Tibial artery (tissue), 4 donors: ENCODE measurements around the gene C10orf90.

ENCODE experiments used
- DNase-seq, 2 donors: peaks; one replicate each; pipeline ENCODE4 v3.0.0-alpha.2; 2019
- H3K27ac ChIP-seq, 2 donors: fragments of 200-600 bp; sonication (generic) in 1 of 2; 1 replicate in 1 of 2; 2 replicates in 1 of 2; pipeline ENCODE4 v1.5.1; 2018 to 2019; ENCODE audit warnings: mild to moderate bottlenecking in 1 of 2
- H3K27me3 ChIP-seq, 2 donors: fragments of 200-600 bp; sonication (generic) in 1 of 2; one replicate each; pipeline versions ENCODE4 v1.5.1 to v1.6.0; 2016 to 2019
- H3K36me3 ChIP-seq, 3 donors: fragments of 200-600 bp; sonication (generic) in 2 of 3; one replicate each; pipeline ENCODE4 v1.5.1; 2016 to 2019; ENCODE audit warnings: mild to moderate bottlenecking in 2 of 3
- H3K4me1 ChIP-seq, 4 donors: fragments of 200-600 bp; sonication (generic) in 2 of 4; 1 replicate in 3 of 4; 2 replicates in 1 of 4; pipeline ENCODE4 v1.5.1; 2016 to 2019
- H3K4me3 ChIP-seq, 2 donors: fragments of 200-600 bp; sonication (generic) in 1 of 2; 1 replicate in 1 of 2; 2 replicates in 1 of 2; pipeline ENCODE4 v1.5.1; 2018 to 2019; ENCODE audit warnings: mild to moderate bottlenecking in 2 of 2
- H3K9me3 ChIP-seq, 3 donors: fragments of 200-600 bp; sonication (generic) in 1 of 3; one replicate each; pipeline ENCODE4 v1.5.1; 2016 to 2019
- intact Hi-C: fragments of 100-400 bp; cut with DNase I; formaldehyde crosslinking; loops from one replicate; pipeline ENCODE4 v1.15.0; 2023; ENCODE audit warnings: low total_unique reads
- TF ChIP-seq, protein P1 (sequence below), 2 experiments: fragments of 200-600 bp in 1 of 2; fragments of 450-650 bp in 1 of 2; IDR thresholded peaks; one replicate each; pipeline ENCODE4 v1.5.1; 2017 to 2019; ENCODE audit warnings: antibody characterized with exemption in 2 of 2, mild to moderate bottlenecking in 1 of 2, moderate library complexity in 1 of 2

C10orf90 gene

DNA sequence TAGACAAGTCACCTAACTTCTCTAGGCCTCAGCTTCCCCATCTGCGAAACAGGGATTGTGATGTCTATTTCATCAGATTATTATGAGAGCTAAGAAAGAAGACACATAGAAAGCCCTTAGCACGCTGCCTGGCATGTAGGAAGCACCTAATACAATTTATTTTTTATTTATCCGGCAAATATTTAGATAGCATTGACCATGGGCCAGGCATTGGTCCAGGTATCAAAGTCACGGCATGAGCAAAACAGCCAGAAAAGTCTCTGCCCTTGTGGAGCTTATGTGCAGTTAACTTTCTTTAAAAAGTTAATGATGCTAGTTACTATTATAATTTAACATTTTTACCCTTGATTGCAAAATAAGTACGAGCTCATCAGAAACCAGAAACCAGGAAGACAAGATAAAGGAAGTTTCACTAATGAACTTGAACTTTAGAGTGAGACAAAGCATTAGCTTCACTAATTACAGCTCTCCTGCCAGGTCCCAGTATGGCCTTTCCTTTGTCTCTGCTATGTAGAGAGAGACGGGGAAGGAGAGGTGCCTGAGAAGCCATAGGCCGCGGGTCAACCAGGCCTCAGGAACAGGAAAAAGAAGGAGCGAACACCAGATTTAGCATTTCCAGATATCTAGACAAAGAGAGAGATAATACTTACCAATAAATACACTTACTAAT is 142.7 kb downstream of the C10orf90 start:
- no peaks in the 10 kb centered on the region for H3K4me1 ChIP-seq
- peaks cover 0 to 16% of the 10 kb centered on the region in 2 donors for H3K27me3 ChIP-seq
- TF ChIP-seq, protein P1, sequence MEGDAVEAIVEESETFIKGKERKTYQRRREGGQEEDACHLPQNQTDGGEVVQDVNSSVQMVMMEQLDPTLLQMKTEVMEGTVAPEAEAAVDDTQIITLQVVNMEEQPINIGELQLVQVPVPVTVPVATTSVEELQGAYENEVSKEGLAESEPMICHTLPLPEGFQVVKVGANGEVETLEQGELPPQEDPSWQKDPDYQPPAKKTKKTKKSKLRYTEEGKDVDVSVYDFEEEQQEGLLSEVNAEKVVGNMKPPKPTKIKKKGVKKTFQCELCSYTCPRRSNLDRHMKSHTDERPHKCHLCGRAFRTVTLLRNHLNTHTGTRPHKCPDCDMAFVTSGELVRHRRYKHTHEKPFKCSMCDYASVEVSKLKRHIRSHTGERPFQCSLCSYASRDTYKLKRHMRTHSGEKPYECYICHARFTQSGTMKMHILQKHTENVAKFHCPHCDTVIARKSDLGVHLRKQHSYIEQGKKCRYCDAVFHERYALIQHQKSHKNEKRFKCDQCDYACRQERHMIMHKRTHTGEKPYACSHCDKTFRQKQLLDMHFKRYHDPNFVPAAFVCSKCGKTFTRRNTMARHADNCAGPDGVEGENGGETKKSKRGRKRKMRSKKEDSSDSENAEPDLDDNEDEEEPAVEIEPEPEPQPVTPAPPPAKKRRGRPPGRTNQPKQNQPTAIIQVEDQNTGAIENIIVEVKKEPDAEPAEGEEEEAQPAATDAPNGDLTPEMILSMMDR (IDR thresholded peaks at IDR 0.05): no peak
- H3K27ac ChIP-seq: no peak overlapping the region
- H3K9me3 ChIP-seq: no peaks in the 10 kb centered on the region
- no peak overlapping the region for H3K4me3 ChIP-seq
- intact Hi-C loops: no loop called here
- no peak for DNase-seq
- no peaks in the 10 kb centered on the region for H3K36me3 ChIP-seq

DNA sequence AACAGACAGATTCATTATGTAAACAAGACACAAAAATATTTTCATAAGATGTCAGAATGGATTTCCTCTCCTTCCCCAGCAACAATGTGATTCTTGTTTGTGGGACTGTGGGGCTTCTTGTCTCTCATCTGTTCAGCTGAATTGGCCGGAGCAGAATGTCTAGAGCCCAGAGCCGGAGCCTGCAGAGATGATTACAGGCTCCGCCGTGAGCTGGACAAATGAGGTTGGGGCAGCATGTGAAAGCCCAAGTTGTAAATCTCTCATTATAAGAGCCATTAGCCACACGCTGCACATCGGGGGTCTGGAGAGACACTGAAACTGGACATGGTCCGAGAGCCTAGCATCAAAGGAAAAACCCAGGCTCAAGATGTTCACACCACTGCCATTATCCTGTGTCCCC is 145.2 kb downstream of the C10orf90 start:
- Histone ChIP-seq H3K4me1 (no peaks in the 10 kb centered on the region), H3K27me3 (peaks cover 0 to 16% of the 10 kb centered on the region in 2 donors), H3K27ac (no peak overlapping the region), H3K9me3 (no peaks in the 10 kb centered on the region), H3K36me3 (no peaks in the 10 kb centered on the region), H3K4me3 (no peak overlapping the region)
- no peak for DNase-seq
- intact Hi-C loops: no loop called here
- TF ChIP-seq, protein P1 (IDR thresholded peaks at IDR 0.05): no peak

DNA sequence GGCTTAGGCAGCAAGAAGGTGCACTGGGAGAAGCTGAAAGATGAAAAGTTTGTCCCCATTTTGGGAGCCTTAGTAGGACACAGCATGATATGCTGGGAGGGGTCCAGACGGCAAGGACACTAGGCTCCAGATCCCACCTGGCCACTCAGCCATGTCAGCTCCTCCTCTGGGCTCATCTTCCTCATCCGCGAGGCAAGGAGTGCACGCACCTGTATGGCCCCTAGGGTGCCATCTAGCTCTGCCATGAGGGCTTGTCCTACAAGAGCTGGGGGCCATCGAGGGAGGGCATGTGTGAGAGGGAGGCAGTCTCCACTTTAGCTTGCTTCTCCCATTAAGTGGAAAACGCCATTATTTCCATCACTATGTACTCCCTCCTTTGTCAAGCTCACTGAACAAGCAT is 146.0 kb downstream of the C10orf90 start:
- no peak overlapping the region for H3K27ac ChIP-seq
- intact Hi-C loops: no loop called here
- no peaks in the 10 kb centered on the region for H3K4me1 ChIP-seq
- H3K27me3 ChIP-seq: peaks cover 0 to 16% of the 10 kb centered on the region in 2 donors
- TF ChIP-seq, protein P1 (IDR thresholded peaks at IDR 0.05): no peak
- no peak for DNase-seq
- no peak overlapping the region for H3K4me3 ChIP-seq
- no peaks in the 10 kb centered on the region for H3K9me3 ChIP-seq
- H3K36me3 ChIP-seq: no peaks in the 10 kb centered on the region

DNA sequence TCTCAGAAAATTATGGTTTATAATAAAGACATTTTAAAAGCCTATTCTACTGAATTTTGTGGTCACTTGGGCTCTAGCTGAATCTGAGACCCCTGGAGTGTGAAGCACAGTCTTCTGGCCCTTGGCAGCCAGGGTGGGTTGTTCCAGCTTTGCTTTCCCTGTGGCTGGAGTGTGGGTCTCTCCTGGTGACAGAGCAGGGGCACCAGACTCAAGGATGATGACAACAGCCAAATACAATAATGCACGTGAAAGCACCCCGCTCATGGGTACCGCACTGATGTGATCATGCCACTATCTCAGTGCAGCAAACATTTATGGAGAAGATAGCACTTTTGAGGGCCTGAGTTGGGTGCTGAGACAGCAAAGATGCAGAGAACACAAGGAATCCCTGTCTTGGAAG is 147.4 kb downstream of the C10orf90 start:
- no peaks in the 10 kb centered on the region for H3K36me3 ChIP-seq
- no peaks in the 10 kb centered on the region for H3K9me3 ChIP-seq
- intact Hi-C loops: no loop called here
- no peaks in the 10 kb centered on the region for H3K4me1 ChIP-seq
- DNase-seq: no peak
- peaks cover 0 to 11% of the 10 kb centered on the region in 2 donors for H3K27me3 ChIP-seq
- no peak overlapping the region for H3K4me3 ChIP-seq
- TF ChIP-seq, protein P1 (IDR thresholded peaks at IDR 0.05): no peak
- H3K27ac ChIP-seq: no peak overlapping the region

DNA sequence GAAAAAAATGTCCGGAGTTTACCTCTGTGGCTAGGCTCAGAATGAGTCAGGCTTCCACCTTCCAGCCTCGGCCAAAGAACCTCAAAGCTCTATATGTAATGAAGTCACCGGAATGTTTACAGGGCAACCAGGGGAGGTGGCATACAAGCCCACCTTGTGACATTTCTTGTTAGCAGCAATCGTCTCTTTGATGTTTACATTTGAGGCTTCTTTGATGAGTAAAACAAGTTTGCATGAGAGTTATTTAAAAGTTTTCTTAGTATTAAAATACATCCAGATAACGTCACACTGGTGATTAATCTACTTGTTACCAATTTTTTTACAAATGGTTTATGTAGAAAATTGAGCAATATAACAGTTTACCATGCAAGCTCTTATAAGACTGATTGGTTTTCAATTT is 149.1 kb downstream of the C10orf90 start:
- Histone ChIP-seq H3K27me3 (peaks cover 0 to 11% of the 10 kb centered on the region in 2 donors), H3K9me3 (no peaks in the 10 kb centered on the region), H3K27ac (no peak overlapping the region), H3K36me3 (no peaks in the 10 kb centered on the region), H3K4me3 (no peak overlapping the region), H3K4me1 (no peaks in the 10 kb centered on the region)
- intact Hi-C loops: no loop called here
- DNase-seq: no peak
- TF ChIP-seq, protein P1 (IDR thresholded peaks at IDR 0.05): no peak
